Glomerular endothelial cell (primary cell): ENCODE measurements around the gene TAOK1. TPM values are rescaled to one million over a fixed set of nuclear protein-coding genes. Genes with fewer than 3 reads are reported as not detected.
"Not testable (repeated sequence)": the region's sequence is repeated elsewhere in the genome, so short reads cannot be mapped to it uniquely, and the experiment has no call there.

Source experiments
- DNase-seq: peaks from one replicate; pipeline ENCODE4 v3.0.0-alpha.2; 2011; ENCODE audit warnings: low read depth, low spot score; ENCODE audit errors: extremely low read depth
- total RNA-seq: library from RNA; depleted of rRNA; stranded (reverse); fragments of >200 nt; gene quantifications from 2 replicates; pipeline ENCODE4 v1.2.3, GENCODE V29; 2015

TAOK1 gene
- total RNA-seq, 1 donor from 2014 or later, result 60.1 TPM

- DNase-seq, result no peak
Measured at GRCh38 chr17:29442451-29442850, 52.3 kb downstream of the TAOK1 start.

DNA sequence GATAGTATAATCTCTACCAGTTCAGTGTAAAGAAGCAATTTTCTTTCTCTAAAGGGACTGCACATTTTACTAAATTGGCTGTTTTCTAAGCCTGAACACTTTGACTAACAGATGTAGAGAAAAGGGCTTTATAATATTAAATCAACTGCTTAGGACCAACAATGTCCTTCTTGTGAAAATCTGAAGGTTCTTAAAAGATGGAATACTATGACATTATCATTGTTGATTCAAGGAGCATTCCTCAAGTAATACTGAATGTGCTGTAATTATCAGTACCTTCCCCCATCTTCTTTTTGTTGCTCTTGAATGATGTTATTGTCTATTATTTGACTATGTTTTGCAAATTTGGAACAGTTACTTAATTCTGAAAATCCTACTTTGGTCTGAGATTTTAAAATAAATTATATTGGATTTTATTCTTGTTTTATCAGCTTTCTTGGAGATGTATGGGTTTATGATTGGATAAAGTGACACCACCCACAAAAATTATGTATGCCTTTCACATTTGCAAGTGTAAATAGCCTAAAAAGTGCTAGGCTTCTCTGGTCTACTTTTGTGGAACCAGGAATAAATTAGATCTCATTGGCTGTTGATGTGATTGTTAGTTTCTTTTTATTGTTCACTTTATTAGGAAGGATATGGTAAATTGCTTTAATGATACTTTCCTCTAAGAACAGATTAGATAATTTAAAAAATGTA, 53.0 kb downstream of the TAOK1 start:
- no peak for DNase-seq

DNA sequence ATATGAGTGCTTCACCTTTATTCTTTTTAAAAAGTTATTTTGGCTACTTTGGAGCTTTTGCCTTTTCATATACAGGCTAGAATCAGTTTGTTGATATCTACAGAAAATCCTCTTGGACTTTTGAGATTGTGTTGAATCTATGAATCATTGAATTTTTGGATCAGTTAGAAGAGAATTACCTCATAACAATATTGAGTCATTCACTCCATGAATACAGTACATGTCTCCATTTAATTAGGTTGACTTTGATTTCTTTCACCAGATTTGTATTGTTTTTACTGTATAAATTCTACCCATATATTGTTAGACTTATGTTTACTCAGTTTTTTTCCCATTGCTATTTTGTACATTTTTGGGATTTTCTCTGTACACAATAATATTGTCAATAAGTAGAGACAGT, 54.4 kb downstream of the TAOK1 start:
- DNase-seq, result no peak

- peak; percentile 9 for DNase-seq
Measured at GRCh38 chr17:29445844-29446243, 55.7 kb downstream of the TAOK1 start.

DNA sequence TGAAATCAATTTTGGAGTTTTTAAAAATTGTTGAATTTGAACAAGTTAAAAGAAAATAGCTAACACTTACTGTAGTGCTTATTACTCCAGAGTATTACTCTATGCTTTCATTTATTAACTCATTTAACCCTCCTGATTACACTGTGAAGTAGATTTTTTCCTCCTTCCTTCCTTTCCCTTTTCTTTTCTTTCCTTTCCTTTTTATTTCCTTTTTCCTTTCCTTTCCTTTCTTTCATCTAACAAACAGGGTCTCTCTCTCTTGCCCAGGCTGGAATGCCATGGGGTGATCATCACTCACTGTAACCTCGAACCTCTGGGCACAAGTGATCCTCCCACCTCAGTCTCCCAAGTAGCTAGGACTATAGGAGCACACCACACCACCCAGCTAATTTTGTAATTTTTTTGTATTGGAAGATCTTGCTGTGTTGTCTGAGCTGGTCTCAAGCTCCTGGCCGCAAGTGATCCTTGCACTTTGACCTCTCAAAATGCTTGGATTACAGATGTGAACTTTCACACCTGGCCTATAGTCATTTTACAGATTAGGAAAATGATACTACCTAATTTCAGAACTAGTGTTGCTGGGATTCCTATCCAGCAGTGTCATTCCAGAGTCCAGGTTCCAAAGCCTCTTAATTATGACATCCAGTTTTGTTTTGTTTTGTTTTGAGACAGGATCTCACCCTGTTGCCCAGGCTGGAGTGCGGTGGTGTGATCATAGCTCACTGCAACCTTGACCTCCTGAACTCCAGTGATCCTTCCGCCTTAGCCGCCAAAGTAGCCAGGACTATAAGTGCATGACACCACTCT, 59.9 kb downstream of the TAOK1 start:
- no peak for DNase-seq

GRCh38 chr17:29451121-29451742, 61.1 kb downstream of the TAOK1 start:
- DNase-seq, result no peak

DNA sequence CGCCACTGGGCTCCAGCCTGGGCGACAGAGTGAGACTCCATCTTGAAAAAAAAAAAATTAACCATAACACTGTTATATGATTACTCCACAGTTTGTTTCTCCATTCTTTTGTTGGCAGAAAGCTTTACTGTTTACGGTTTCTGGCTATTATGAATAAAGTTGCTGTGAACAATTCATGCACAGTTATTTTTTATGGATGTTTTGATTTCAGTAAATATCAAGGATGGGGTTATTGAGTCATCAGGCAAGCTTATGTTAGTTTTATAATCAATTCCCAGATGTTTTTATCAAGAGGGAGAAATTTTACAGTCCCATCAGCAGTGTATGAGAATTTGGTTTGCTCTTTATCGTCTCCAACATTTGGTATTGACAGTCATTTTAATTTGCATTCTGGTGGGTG, 67.9 kb downstream of the TAOK1 start:
- DNase-seq, result no peak

GRCh38 chr17:29461483-29462206, 71.5 kb downstream of the TAOK1 start:
- DNase-seq, result no peak

- no peak for DNase-seq
Measured at GRCh38 chr17:29469276-29469675, 79.1 kb downstream of the TAOK1 start.

- DNase-seq, result not testable (repeated sequence)
Measured at GRCh38 chr17:29473437-29473836, 83.3 kb downstream of the TAOK1 start.

DNA sequence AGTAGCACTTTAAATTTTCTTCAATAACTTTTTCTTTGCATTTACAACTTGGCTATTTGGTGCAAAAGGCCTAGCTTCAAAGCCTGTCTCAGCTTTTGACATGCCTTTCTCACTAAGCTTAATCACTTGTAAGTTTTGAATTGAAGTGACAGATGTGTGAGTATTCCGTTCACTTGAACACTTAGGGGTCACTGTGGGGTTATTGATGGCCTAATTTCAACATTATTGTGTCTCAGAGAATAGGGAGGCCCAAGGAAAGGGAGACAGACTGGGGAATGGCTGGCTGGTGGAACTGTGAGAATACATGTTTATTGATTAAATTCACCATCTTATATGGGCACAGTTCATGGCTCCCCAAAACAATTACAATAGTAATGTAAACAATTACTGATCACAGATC, 84.1 kb downstream of the TAOK1 start:
- no peak for DNase-seq

GRCh38 chr17:29475891-29476290, 85.7 kb downstream of the TAOK1 start:
- no peak for DNase-seq

GRCh38 chr17:29480249-29480928, 90.2 kb downstream of the TAOK1 start:
- DNase-seq, result not testable (repeated sequence)

DNA sequence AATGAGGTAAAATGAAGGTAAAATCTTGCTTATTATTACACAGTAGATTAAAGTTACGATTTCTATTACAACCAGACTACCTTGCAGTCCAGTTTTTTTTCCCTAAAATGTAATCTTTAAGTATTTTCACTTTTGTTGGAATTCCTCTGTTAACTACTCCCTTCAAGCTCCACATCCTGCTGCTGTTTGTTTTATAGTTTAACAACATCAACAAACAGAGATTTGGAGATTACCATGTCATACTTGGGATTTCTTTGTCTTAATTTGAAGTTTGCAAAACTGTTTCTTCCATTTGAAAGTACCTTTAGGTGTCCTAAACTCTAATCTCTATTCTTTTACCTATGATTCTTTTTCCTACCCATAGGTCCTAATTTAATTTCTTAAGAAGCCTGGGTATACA, 93.3 kb downstream of the TAOK1 start:
- no peak for DNase-seq

DNA sequence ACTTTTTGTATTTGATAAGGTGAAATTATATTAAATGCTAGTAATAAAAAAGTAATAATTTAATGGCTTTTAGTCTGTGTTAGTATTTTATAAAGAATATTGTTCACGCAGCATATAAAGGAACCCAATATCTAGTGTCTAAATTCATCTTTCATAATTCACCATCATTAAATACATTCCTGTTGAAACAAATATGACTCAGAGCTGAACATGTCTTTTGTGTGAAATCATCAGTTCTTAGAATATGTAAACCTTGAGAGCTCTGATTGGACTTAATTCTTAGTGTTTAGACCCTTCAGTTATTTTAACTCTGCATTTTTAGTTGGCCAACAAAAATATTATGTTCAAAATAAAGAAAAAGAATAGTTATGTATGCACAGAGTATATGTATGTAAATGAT, 104.8 kb downstream of the TAOK1 start:
- no peak for DNase-seq

DNA sequence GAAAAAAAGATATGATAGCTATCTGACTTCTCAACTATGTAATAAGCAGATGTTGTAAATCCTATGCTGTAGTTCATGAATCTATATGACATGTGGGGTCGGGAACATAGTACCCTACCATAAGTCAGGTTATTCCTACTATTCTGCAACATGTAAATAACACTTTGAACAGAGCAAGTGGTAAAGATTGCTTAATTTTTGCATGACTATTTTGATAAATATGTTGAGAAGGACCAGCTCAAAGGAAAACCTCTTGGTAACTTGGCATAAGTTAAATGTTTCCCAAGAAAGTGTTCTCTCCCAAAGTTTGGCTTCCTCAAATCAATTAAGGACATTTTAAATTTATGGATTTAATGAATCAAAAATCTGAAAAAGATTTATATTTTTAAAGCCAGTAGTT, 114.5 kb downstream of the TAOK1 start:
- no peak for DNase-seq

DNA sequence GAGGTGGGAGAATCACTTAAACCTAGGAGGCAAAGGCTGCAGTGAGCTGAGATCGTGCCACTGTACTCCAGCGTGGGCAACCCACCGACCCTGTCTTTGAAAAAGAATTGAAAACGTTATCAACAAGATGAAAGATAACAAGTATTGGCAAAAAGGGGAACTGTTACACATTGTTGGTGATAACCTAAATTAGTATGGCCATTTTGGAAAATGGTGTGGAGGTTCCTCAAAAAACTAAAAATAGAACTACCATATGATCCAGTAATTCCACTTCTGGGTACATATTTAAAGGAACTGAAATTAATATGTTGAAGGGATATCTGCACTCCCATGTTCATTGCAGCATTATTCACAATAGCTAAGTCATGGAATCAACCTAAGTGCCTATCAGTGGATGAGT, 115.7 kb downstream of the TAOK1 start:
- no peak for DNase-seq

DNA sequence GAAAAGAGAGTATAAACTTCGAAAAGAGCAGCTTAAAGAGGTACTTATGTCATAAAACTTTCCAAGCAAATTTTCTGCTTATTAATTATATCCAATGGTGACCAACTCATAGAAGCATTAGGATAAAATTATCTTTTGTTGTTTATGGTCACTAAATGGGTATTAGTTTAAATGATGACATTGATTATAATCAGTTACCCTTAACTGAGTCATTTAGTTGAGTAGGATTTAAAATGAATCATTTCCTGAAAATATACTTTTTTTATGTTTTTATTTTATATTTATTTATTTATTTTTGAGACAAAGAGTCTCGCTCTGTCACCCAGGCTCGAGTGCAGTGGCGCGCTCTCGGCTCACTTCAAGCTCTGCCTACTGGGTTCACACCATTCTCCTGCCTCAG, 120.8 kb downstream of the TAOK1 start:
- DNase-seq, result no peak

DNA sequence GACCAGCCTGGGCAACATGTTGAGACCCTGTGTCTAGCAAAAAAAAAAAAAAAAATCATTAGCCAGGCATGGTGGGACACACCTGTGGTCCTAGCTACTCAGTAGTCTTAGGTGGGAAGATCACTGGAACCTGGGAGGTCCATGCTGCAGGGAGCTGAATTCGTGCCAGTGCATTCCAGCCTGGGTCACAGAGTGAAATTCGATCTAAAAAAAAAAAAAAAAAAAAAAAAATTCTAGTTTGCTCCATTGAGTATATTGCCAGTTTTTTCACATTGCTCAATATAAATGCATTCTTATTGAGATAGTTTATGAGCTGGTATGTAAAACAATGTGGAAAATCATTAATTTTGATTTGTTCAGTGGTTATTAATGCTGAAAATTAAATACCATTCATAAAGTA, 124.6 kb downstream of the TAOK1 start:
- no peak for DNase-seq

GRCh38 chr17:29518359-29518758, 128.2 kb downstream of the TAOK1 start:
- no peak for DNase-seq

DNA sequence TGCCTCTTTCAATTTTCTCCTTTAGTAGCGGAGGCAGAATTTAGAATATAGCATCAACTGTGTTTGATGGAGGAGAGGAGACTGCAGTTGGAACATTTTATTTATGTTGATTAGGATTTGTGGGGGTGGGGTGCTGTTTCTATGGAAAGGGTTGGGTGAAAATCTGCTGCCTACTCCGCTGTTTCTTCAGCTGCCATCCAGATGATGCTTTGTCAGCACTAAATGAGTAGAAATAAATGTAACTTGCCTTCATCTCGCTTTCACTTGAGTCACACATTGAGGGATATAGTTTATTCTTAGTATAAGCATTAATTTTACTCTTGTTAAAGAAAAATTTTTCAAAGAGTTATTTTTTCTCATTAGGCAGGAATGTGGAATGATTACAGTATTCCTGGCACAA, 134.5 kb downstream of the TAOK1 start:
- no peak for DNase-seq
